ENCODE measurements around the gene BOD1L1.

Gene BOD1L1

GRCh38 chr4:13627606-13628311 lies at the start of gene BOD1L1:
Gene BOD1L1 (minus strand): TSS chr4:13627725. CDS start chr4:13627587, 138 bp downstream.
- DNase-seq (ENCODE audit: low read depth, low spot score): peak; percentile 26

GRCh38 chr4:13674971-13675370 lies 47.4 kb upstream of the BOD1L1 start:
- no peak overlapping the region for H3K4me3 ChIP-seq
- H3K9ac ChIP-seq (ENCODE audit: insufficient read length): no peak overlapping the region
- no peak overlapping the region for H3K27ac ChIP-seq
- H3K9me3 ChIP-seq (ENCODE audit: low read depth, low read length): no peaks in the 10 kb centered on the region
- TF ChIP-seq FOXP2 (optimal IDR thresholded peaks at IDR 0.05; ENCODE audit: control extremely low read depth, extremely low read length, insufficient read depth) (no peak), EZH2 (IDR thresholded peaks at IDR 0.05) (no peak), POLR2AphosphoS5 (IDR thresholded peaks at IDR 0.05; ENCODE audit: borderline replicate concordance, low read depth, low read length) (no peak)
- DNase-seq (ENCODE audit: low read depth, low spot score): no peak
- H3K36me3 ChIP-seq (ENCODE audit: insufficient read depth, low read length): no peaks in the 10 kb centered on the region

More at GRCh38 chr4:13627606-13628311, at the start of gene BOD1L1:
- Histone ChIP-seq H3K9me3 (ENCODE audit: low read depth, low read length) (no peaks in the 10 kb centered on the region), H3K36me3 (ENCODE audit: insufficient read depth, low read length) (no peaks in the 10 kb centered on the region), H3K27ac (peak within 1 kb of the TSS; percentile 81; the same call in 1 of the 2 replicates), H3K4me3 (peak within 1 kb of the TSS; percentile 82), H3K9ac (ENCODE audit: insufficient read length) (peak within 1 kb of the TSS; percentile 89)
- no peak for TF ChIP-seq EZH2 (IDR thresholded peaks at IDR 0.05)
- peak; percentile 68 for TF ChIP-seq POLR2AphosphoS5 (IDR thresholded peaks at IDR 0.05; ENCODE audit: borderline replicate concordance, low read depth, low read length)
- TF ChIP-seq FOXP2 (optimal IDR thresholded peaks at IDR 0.05; ENCODE audit: control extremely low read depth, extremely low read length, insufficient read depth): no peak

GRCh38 chr4:13673167-13673566 lies 45.6 kb upstream of the BOD1L1 start:
- Histone ChIP-seq H3K27ac (no peak overlapping the region), H3K9me3 (ENCODE audit: low read depth, low read length) (no peaks in the 10 kb centered on the region), H3K9ac (ENCODE audit: insufficient read length) (no peak overlapping the region), H3K36me3 (ENCODE audit: insufficient read depth, low read length) (no peaks in the 10 kb centered on the region), H3K4me3 (no peak overlapping the region)
- TF ChIP-seq EZH2 (IDR thresholded peaks at IDR 0.05): no peak
- no peak for TF ChIP-seq FOXP2 (optimal IDR thresholded peaks at IDR 0.05; ENCODE audit: control extremely low read depth, extremely low read length, insufficient read depth)
- no peak for TF ChIP-seq POLR2AphosphoS5 (IDR thresholded peaks at IDR 0.05; ENCODE audit: borderline replicate concordance, low read depth, low read length)
- DNase-seq (ENCODE audit: low read depth, low spot score): no peak

GRCh38 chr4:13670456-13671160 lies 43.1 kb upstream of the BOD1L1 start:
- H3K9ac ChIP-seq (ENCODE audit: insufficient read length): no peak overlapping the region
- H3K27ac ChIP-seq: no peak overlapping the region
- H3K9me3 ChIP-seq (ENCODE audit: low read depth, low read length): no peaks in the 10 kb centered on the region
- no peaks in the 10 kb centered on the region for H3K36me3 ChIP-seq (ENCODE audit: insufficient read depth, low read length)
- no peak for TF ChIP-seq POLR2AphosphoS5 (IDR thresholded peaks at IDR 0.05; ENCODE audit: borderline replicate concordance, low read depth, low read length)
- no peak for TF ChIP-seq FOXP2 (optimal IDR thresholded peaks at IDR 0.05; ENCODE audit: control extremely low read depth, extremely low read length, insufficient read depth)
- TF ChIP-seq EZH2 (IDR thresholded peaks at IDR 0.05): no peak
- H3K4me3 ChIP-seq: no peak overlapping the region
- no peak for DNase-seq (ENCODE audit: low read depth, low spot score)

- no peak for DNase-seq (ENCODE audit: low read depth, low spot score)
- H3K9ac ChIP-seq (ENCODE audit: insufficient read length): no peak overlapping the region
- no peaks in the 10 kb centered on the region for H3K36me3 ChIP-seq (ENCODE audit: insufficient read depth, low read length)
- no peaks in the 10 kb centered on the region for H3K9me3 ChIP-seq (ENCODE audit: low read depth, low read length)
- H3K4me3 ChIP-seq: no peak overlapping the region
- no peak overlapping the region for H3K27ac ChIP-seq
- TF ChIP-seq EZH2 (IDR thresholded peaks at IDR 0.05) (no peak), FOXP2 (optimal IDR thresholded peaks at IDR 0.05; ENCODE audit: control extremely low read depth, extremely low read length, insufficient read depth) (no peak), POLR2AphosphoS5 (IDR thresholded peaks at IDR 0.05; ENCODE audit: borderline replicate concordance, low read depth, low read length) (no peak)
Observed at GRCh38 chr4:13665701-13666660, 38.5 kb upstream of the BOD1L1 start.

GRCh38 chr4:13659341-13660070 lies 32.0 kb upstream of the BOD1L1 start:
- no peaks in the 10 kb centered on the region for H3K36me3 ChIP-seq (ENCODE audit: insufficient read depth, low read length)
- no peak overlapping the region for H3K27ac ChIP-seq
- TF ChIP-seq EZH2 (IDR thresholded peaks at IDR 0.05): no peak
- no peak for TF ChIP-seq FOXP2 (optimal IDR thresholded peaks at IDR 0.05; ENCODE audit: control extremely low read depth, extremely low read length, insufficient read depth)
- no peak for TF ChIP-seq POLR2AphosphoS5 (IDR thresholded peaks at IDR 0.05; ENCODE audit: borderline replicate concordance, low read depth, low read length)
- no peak for DNase-seq (ENCODE audit: low read depth, low spot score)
- H3K9me3 ChIP-seq (ENCODE audit: low read depth, low read length): 0 out of 2 replicates have a peak, but pooled peaks cover 2% of the 10 kb centered on the region
- no peak overlapping the region for H3K4me3 ChIP-seq
- no peak overlapping the region for H3K9ac ChIP-seq (ENCODE audit: insufficient read length)

- peak overlapping the region; percentile 71 for H3K9ac ChIP-seq (ENCODE audit: insufficient read length)
Observed at GRCh38 chr4:13656569-13657405, 29.3 kb upstream of the BOD1L1 start.

More at GRCh38 chr4:13656569-13657405, 29.3 kb upstream of the BOD1L1 start:
- Histone ChIP-seq H3K9me3 (ENCODE audit: low read depth, low read length) (0 out of 2 replicates have a peak, but pooled peaks cover 2% of the 10 kb centered on the region), H3K36me3 (ENCODE audit: insufficient read depth, low read length) (no peaks in the 10 kb centered on the region), H3K4me3 (peak overlapping the region; percentile 57), H3K27ac (peak overlapping the region; percentile 92)
- DNase-seq (ENCODE audit: low read depth, low spot score): peak; percentile 61
- TF ChIP-seq POLR2AphosphoS5 (IDR thresholded peaks at IDR 0.05; ENCODE audit: borderline replicate concordance, low read depth, low read length) (no peak), EZH2 (IDR thresholded peaks at IDR 0.05) (no peak)
